Astrocyte of the cerebellum (primary cell): ENCODE data around the gene LIPG.

Source experiments
- DNase-seq: peaks from one replicate; pipeline ENCODE4 v3.0.0-alpha.2; 2011; ENCODE audit warnings: low read depth
- H3K4me3 ChIP-seq: 2 replicates; pipeline ENCODE4 v1.5.1; 2011; ENCODE audit warnings: mild to moderate bottlenecking, low read depth, low read length, moderate library complexity
- CTCF ChIP-seq: IDR thresholded peaks from 2 replicates; pipeline ENCODE4 v1.5.1; 2012; ENCODE audit warnings: low read length, low read depth, moderate library complexity, mild to moderate bottlenecking; ENCODE audit errors: missing control alignments
- in situ Hi-C: cut with HindIII; loops from 2 replicates; pipeline ENCODE4 v1.10.0; 2017; ENCODE audit warnings: low sequenced_read_pairs

The LIPG gene

GRCh38 chr18:49591271-49591670 lies 29.4 kb downstream of the LIPG start:
- TF ChIP-seq CTCF, result no peak
- no peak overlapping the region for H3K4me3 ChIP-seq
- in situ Hi-C loops, result loop anchor here (5.0 kb wide), 1 partner anchor 36 kb away; no protein-coding TSS in a partner anchor
- no peak for DNase-seq

GRCh38 chr18:49591775-49592174 lies 29.9 kb downstream of the LIPG start:
- in situ Hi-C loops, result loop anchor here (5.0 kb wide), 1 partner anchor 36 kb away; no protein-coding TSS in a partner anchor
- DNase-seq, result no peak
- no peak for TF ChIP-seq CTCF
- no peak overlapping the region for H3K4me3 ChIP-seq

- in situ Hi-C loops, result no loop called here
- H3K4me3 ChIP-seq, result no peak overlapping the region
- DNase-seq, result no peak
- no peak for TF ChIP-seq CTCF
These were observed 34.8 kb downstream of the LIPG start for GRCh38 chr18:49596687-49597086.

- no peak for TF ChIP-seq CTCF
- in situ Hi-C loops, result no loop called here
- no peak overlapping the region for H3K4me3 ChIP-seq
- DNase-seq, result no peak
These were observed 35.5 kb downstream of the LIPG start for GRCh38 chr18:49597157-49597931.

- no peak overlapping the region for H3K4me3 ChIP-seq
- in situ Hi-C loops, result no loop called here
- no peak for DNase-seq
- TF ChIP-seq CTCF, result no peak
These were observed 39.4 kb downstream of the LIPG start for GRCh38 chr18:49601211-49601610.

GRCh38 chr18:49608366-49609255 lies 46.8 kb downstream of the LIPG start:
- H3K4me3 ChIP-seq, result no peak overlapping the region
- TF ChIP-seq CTCF, result no peak
- in situ Hi-C loops, result no loop called here
- no peak for DNase-seq
